Cardiac fibroblast (primary cell): ENCODE results near the gene NHP2.

Experiments used
- DNase-seq, 2 donors: peaks; one replicate each; pipeline versions ENCODE4 v3.0.0 to v3.0.0-alpha.2; 2010; ENCODE audit warnings: low read depth in 2 of 2
- H3K4me3 ChIP-seq, 2 donors: replicated peaks in 1 of 2; 1 replicate in 1 of 2; 2 replicates in 1 of 2; pipeline ENCODE4 v1.5.1; 2011; ENCODE audit warnings: low read depth in 2 of 2, low read length in 2 of 2, mild to moderate bottlenecking in 2 of 2, moderate library complexity in 1 of 2
- TF ChIP-seq, protein P1 (sequence below): IDR thresholded peaks from one replicate; pipeline ENCODE4 v1.5.1; 2011; ENCODE audit warnings: low read depth, mild to moderate bottlenecking, low read length, inconsistent platforms

The NHP2 gene

GRCh38 chr5:178160176-178160575 lies 6.5 kb upstream of the NHP2 start:
- TF ChIP-seq, protein P1, sequence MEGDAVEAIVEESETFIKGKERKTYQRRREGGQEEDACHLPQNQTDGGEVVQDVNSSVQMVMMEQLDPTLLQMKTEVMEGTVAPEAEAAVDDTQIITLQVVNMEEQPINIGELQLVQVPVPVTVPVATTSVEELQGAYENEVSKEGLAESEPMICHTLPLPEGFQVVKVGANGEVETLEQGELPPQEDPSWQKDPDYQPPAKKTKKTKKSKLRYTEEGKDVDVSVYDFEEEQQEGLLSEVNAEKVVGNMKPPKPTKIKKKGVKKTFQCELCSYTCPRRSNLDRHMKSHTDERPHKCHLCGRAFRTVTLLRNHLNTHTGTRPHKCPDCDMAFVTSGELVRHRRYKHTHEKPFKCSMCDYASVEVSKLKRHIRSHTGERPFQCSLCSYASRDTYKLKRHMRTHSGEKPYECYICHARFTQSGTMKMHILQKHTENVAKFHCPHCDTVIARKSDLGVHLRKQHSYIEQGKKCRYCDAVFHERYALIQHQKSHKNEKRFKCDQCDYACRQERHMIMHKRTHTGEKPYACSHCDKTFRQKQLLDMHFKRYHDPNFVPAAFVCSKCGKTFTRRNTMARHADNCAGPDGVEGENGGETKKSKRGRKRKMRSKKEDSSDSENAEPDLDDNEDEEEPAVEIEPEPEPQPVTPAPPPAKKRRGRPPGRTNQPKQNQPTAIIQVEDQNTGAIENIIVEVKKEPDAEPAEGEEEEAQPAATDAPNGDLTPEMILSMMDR, result no peak
- H3K4me3 ChIP-seq, result no peak overlapping the region
- DNase-seq, result no peak

- no peak overlapping the region for H3K4me3 ChIP-seq
- no peak for DNase-seq
- TF ChIP-seq, protein P1, result no peak
Observed at GRCh38 chr5:178155065-178155464, 1.4 kb upstream of the NHP2 start.

DNA sequence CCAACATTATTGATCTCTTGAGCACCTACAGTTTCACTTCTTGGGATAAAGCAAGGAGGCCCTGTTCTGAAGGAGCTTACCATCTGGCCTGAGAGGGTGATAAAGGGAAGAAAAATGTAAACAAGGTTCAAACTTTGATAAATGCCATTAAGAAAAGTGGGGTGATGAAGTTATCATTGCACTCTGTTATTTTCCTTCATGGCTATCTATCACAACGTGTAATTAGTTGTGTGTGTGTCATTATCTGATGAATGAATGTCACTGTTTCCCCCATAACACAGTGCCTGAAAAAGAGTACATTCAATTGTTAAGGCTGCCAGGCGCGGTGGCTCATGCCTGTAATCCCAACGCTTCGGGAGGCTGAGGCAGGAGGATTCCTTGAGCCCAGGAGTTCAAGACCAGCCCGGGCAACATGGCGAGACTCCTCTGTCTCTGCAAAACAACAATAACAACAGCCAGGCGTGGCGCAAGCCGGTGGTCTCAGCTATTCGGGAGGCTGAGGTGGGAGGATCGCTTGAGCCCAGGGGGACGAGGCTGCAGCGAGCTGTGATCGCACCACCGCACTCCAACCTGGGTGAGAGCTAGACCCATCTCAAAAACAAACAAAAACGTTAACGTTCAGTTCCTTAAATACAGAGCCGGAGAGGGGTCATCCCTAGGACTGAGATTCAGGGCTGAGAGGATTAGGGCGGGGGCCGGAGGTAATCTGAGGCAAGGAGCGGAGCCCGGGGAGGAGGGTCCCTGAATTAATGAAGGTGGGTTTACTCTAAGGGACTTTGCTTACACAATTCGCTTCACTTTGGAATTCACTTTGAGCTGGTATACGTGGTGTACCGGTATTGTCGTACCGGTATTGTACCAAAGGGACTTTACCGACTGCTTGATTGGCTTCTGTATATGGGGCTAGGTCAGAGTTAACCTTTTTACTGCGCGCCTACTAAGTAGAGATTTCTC lies 917 bp downstream of the NHP2 start:
- no peak for DNase-seq
- peak overlapping the region; percentile 68 to 74 for H3K4me3 ChIP-seq
- TF ChIP-seq, protein P1, result no peak

DNA sequence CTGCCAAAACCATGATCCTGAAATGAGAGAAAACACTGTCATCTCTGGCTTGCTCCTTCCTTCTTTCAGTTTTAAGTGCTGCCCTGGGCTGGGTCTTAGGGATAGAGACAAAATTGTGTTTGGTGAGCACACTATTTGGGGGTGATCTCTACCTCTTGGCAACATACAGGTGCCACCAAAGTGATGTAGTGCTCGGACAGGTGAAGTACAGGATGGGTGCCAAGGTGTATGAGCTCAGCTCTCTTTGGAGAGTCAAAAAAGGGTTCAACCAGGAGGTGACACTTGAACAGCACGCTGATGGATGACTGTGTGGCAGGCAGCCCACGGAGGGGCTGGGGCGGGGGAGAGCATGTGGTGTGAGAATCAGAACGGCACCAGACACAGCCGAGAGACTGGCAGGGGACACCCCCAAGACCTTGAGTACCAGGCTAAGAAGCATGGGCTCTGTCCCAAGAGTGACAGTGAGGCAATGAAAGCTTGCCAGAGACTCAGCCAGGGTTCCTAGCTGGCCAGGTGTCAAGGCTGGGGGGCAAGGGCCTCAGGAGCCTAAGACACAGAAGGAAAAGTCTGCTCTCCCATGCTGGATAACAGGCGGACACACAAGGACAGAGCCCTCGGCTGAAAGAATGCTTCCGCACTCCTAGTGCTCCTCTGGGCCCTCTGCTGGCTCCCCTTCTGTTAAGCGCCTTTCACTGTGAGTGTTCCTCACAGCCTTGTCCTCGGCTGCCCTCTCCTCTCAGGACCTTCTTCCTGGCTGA lies 2.5 kb downstream of the NHP2 start:
- H3K4me3 ChIP-seq, result no peak overlapping the region
- TF ChIP-seq, protein P1, result no peak
- DNase-seq, result no peak

- DNase-seq, result no peak
- H3K4me3 ChIP-seq, result no peak overlapping the region
- TF ChIP-seq, protein P1, result no peak
Observed at GRCh38 chr5:178149199-178149932, 4.3 kb downstream of the NHP2 start.

- TF ChIP-seq, protein P1, result no peak
Observed at GRCh38 chr5:178147406-178147805, 6.3 kb downstream of the NHP2 start.

More at GRCh38 chr5:178147406-178147805, 6.3 kb downstream of the NHP2 start:
- no peak overlapping the region for H3K4me3 ChIP-seq
- DNase-seq, result no peak
